Epithelial cell of prostate (primary cell): ENCODE data around the gene SLC38A10.

Experiments used
- DNase-seq: peaks from one replicate; pipeline ENCODE4 v3.0.0-alpha.2; 2011; ENCODE audit warnings: low read depth, low spot score
- H3K27ac ChIP-seq: fragments of 450-650 bp; 2 replicates; pipeline ENCODE4 v1.5.1; 2017; ENCODE audit warnings: mild to moderate bottlenecking

Gene SLC38A10

GRCh38 chr17:81332118-81332834, 37.2 kb upstream of the SLC38A10 start:
- no peak overlapping the region for H3K27ac ChIP-seq

GRCh38 chr17:81331527-81332043, 36.5 kb upstream of the SLC38A10 start:
- DNase-seq, result no peak
- H3K27ac ChIP-seq, result no peak overlapping the region

More at GRCh38 chr17:81332118-81332834, 37.2 kb upstream of the SLC38A10 start:
- DNase-seq, result no peak

- no peak overlapping the region for H3K27ac ChIP-seq
- DNase-seq, result no peak
Observed at GRCh38 chr17:81330884-81331245, 35.8 kb upstream of the SLC38A10 start.

GRCh38 chr17:81329927-81330883, 35.1 kb upstream of the SLC38A10 start:
- peak overlapping the region; percentile 94 for H3K27ac ChIP-seq
- DNase-seq, result no peak

GRCh38 chr17:81328978-81329926, 34.1 kb upstream of the SLC38A10 start:
- peak overlapping the region; percentile 94 for H3K27ac ChIP-seq
- peak; percentile 86 for DNase-seq

GRCh38 chr17:81328489-81328888, 33.4 kb upstream of the SLC38A10 start:
- DNase-seq, result no peak
- peak overlapping the region; percentile 94 for H3K27ac ChIP-seq

GRCh38 chr17:81325714-81326358, 30.7 kb upstream of the SLC38A10 start:
- no peak overlapping the region for H3K27ac ChIP-seq
- DNase-seq, result no peak

- no peak overlapping the region for H3K27ac ChIP-seq
Observed at GRCh38 chr17:81324851-81325713, 30.0 kb upstream of the SLC38A10 start.

GRCh38 chr17:81324177-81324850, 29.2 kb upstream of the SLC38A10 start:
- no peak for DNase-seq
- H3K27ac ChIP-seq, result no peak overlapping the region

More at GRCh38 chr17:81324851-81325713, 30.0 kb upstream of the SLC38A10 start:
- DNase-seq, result no peak

GRCh38 chr17:81323411-81323868, 28.3 kb upstream of the SLC38A10 start:
- H3K27ac ChIP-seq, result no peak overlapping the region
- DNase-seq, result no peak

- DNase-seq, result no peak
- H3K27ac ChIP-seq, result no peak overlapping the region
Observed at GRCh38 chr17:81323083-81323369, 27.9 kb upstream of the SLC38A10 start.

GRCh38 chr17:81322271-81323082, 27.4 kb upstream of the SLC38A10 start:
- no peak for DNase-seq

GRCh38 chr17:81317961-81318605, 23.0 kb upstream of the SLC38A10 start:
- no peak for DNase-seq
- no peak overlapping the region for H3K27ac ChIP-seq

More at GRCh38 chr17:81322271-81323082, 27.4 kb upstream of the SLC38A10 start:
- no peak overlapping the region for H3K27ac ChIP-seq

- no peak for DNase-seq
- no peak overlapping the region for H3K27ac ChIP-seq
Observed at GRCh38 chr17:81317530-81317821, 22.4 kb upstream of the SLC38A10 start.

GRCh38 chr17:81315885-81316391, 20.8 kb upstream of the SLC38A10 start:
- DNase-seq, result no peak
- no peak overlapping the region for H3K27ac ChIP-seq

GRCh38 chr17:81315129-81315884, 20.2 kb upstream of the SLC38A10 start:
- DNase-seq, result no peak
- no peak overlapping the region for H3K27ac ChIP-seq
